ENCODE measurements around the gene MAJIN. TPM values are rescaled to one million over a fixed set of nuclear protein-coding genes. Genes with fewer than 3 reads are reported as not detected.

Gene MAJIN
- total and polyA plus RNA-seq, 9 of the 15 experiments (the other 6 are each of a cell fraction or from before 2014, with no cell fraction given), result 0.17 to 0.83 (median 0.24) TPM; not detected in 2

DNA sequence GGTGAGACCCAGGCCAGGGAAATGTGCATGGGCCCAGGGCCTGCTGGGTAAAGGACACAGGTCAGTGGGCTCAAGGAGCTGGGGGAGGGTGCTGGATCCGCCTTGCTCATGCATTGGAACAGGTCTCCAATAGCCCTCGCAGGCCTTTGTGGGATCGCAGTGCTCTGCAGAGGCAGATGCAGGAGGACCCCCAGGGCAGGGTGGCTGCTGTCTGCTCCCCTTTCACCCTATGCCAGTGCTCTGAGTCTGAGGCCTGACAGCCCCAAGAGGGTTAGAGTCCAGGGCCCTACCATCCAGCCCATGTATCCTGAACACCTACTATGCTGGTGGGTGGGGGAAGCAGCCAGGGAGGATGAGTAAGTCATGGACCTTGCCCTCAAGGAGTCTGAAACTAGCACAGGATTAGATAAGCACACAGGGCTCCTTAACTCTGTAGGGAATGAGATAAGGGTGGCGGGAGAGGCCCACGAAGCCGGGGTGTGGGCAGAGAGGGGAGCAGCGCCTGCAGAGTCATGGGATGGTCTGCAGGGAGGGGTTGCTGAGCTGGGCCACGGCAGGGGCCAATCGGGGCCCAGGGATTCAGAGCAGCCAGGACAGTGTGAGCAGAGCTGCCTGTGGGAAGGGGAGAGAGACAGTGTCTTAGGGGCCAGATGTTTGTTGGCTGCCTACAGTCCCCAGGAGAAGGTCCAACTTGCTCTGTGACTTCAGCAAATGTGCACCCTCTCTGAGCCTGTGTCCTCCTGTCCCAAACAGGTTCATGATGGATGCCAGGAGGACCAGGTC, 83.0 kb downstream of the MAJIN start (continued):
- TF ChIP-seq ZNF41 (CRISPR knock-in tag; conservative IDR thresholded peaks at IDR 0.05) (no peak), SMAD4 (CRISPR knock-in tag; conservative IDR thresholded peaks at IDR 0.05) (peak; percentile 97), ASH1L (IDR thresholded peaks at IDR 0.05; ENCODE audit: borderline replicate concordance, low read depth, partially characterized antibody) (no peak), ZNF224 (CRISPR knock-in tag; IDR thresholded peaks at IDR 0.05) (no peak), PTBP1 (IDR thresholded peaks at IDR 0.05; ENCODE audit: low read depth, low read length) (0 out of 2 replicates have a peak, but pooled peaks have one; percentile 68), POU5F1 (IDR thresholded peaks at IDR 0.05; ENCODE audit: borderline replicate concordance, low read depth, low read length, partially characterized antibody) (no peak), SRSF9 (IDR thresholded peaks at IDR 0.05; ENCODE audit: borderline replicate concordance, low read depth, low read length) (no peak), FOXM1 (IDR thresholded peaks at IDR 0.05; ENCODE audit: low read depth) (peak; percentile 93), FOXM1 (CRISPR knock-in tag; IDR thresholded peaks at IDR 0.05; ENCODE audit: low read depth) (no peak), RFX7 (CRISPR knock-in tag; IDR thresholded peaks at IDR 0.05) (no peak), SAFB2 (IDR thresholded peaks at IDR 0.05; ENCODE audit: borderline replicate concordance, low read depth, low read length, severe bottlenecking) (no peak), TAF15 (IDR thresholded peaks at IDR 0.05; ENCODE audit: low read depth, low read length) (no peak), SOX6 (IDR thresholded peaks at IDR 0.05) (peak; percentile 96), MCM5 (IDR thresholded peaks at IDR 0.05; ENCODE audit: low read depth) (no peak), BRF1 (IDR thresholded peaks at IDR 0.05; ENCODE audit: borderline replicate concordance, extremely low read depth, insufficient read length) (no peak), ZNF76 (CRISPR knock-in tag; IDR thresholded peaks at IDR 0.05; ENCODE audit: borderline replicate concordance) (no peak), NR3C1 (CRISPR knock-in tag; IDR thresholded peaks at IDR 0.05) (no peak), TEAD2 (tag; IDR thresholded peaks at IDR 0.05) (no peak), NCOA4 (IDR thresholded peaks at IDR 0.05; ENCODE audit: partially characterized antibody) (no peak), CBFA2T3 (IDR thresholded peaks at IDR 0.05) (peak; percentile 99), POLR2G (IDR thresholded peaks at IDR 0.05; ENCODE audit: low read depth, low read length) (0 out of 2 replicates have a peak, but pooled peaks have one; percentile 20), GABPB2 (CRISPR knock-in tag; conservative IDR thresholded peaks at IDR 0.05) (no peak), LEF1 (IDR thresholded peaks at IDR 0.05) (peak; percentile 96), DLX4 (CRISPR knock-in tag; IDR thresholded peaks at IDR 0.05) (no peak), ZNF239 (CRISPR knock-in tag; IDR thresholded peaks at IDR 0.05) (0 out of 2 replicates have a peak, but pooled peaks have one; percentile 15), SRSF1 (IDR thresholded peaks at IDR 0.05; ENCODE audit: low read depth, low read length) (no peak), SREBF2 (CRISPR knock-in tag; IDR thresholded peaks at IDR 0.05) (0 out of 2 replicates have a peak, but pooled peaks have one; percentile 17), PHB (CRISPR knock-in tag; IDR thresholded peaks at IDR 0.05) (no peak; the same call in 1 of the 2 replicates)
- TF ChIP-seq, protein P1, sequence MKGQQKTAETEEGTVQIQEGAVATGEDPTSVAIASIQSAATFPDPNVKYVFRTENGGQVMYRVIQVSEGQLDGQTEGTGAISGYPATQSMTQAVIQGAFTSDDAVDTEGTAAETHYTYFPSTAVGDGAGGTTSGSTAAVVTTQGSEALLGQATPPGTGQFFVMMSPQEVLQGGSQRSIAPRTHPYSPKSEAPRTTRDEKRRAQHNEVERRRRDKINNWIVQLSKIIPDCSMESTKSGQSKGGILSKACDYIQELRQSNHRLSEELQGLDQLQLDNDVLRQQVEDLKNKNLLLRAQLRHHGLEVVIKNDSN (CRISPR knock-in tag; IDR thresholded peaks at IDR 0.05), result 0 out of 2 replicates have a peak, but pooled peaks have one; percentile 32

Measured in K562 (cell line).